ENCODE results near the gene EPB41L2.

EPB41L2 gene

GRCh38 chr6:131083687-131084086, 20.6 kb upstream of the EPB41L2 start:
- Histone ChIP-seq H2AFZ (ENCODE audit: low read length, unreplicated experiment) (no peak overlapping the region), H3K4me1 (ENCODE audit: control insufficient read depth, insufficient read depth, low read length, unreplicated experiment) (no peaks in the 10 kb centered on the region), H3K4me3 (ENCODE audit: low read depth, low read length) (no peak overlapping the region), H3K79me2 (ENCODE audit: control insufficient read depth, insufficient read depth, low read length, unreplicated experiment) (no peaks in the 10 kb centered on the region), H3K27me3 (ENCODE audit: insufficient read depth, low read length) (no peaks in the 10 kb centered on the region), H3K27ac (ENCODE audit: low read depth, low read length) (no peak overlapping the region), H3K36me3 (ENCODE audit: insufficient read depth, low read length) (no peaks in the 10 kb centered on the region)

- Histone ChIP-seq H3K36me3 (ENCODE audit: insufficient read depth, low read length) (no peaks in the 10 kb centered on the region), H3K4me1 (ENCODE audit: control insufficient read depth, insufficient read depth, low read length, unreplicated experiment) (no peaks in the 10 kb centered on the region), H3K79me2 (ENCODE audit: control insufficient read depth, insufficient read depth, low read length, unreplicated experiment) (no peaks in the 10 kb centered on the region), H2AFZ (ENCODE audit: low read length, unreplicated experiment) (no peak overlapping the region), H3K27me3 (ENCODE audit: insufficient read depth, low read length) (no peaks in the 10 kb centered on the region), H3K4me3 (ENCODE audit: low read depth, low read length) (no peak overlapping the region), H3K27ac (ENCODE audit: low read depth, low read length) (no peak overlapping the region)
Measured at GRCh38 chr6:131082335-131082734, 19.3 kb upstream of the EPB41L2 start.

- Histone ChIP-seq H2AFZ (ENCODE audit: low read length, unreplicated experiment) (no peak overlapping the region), H3K4me3 (ENCODE audit: low read depth, low read length) (no peak overlapping the region), H3K4me1 (ENCODE audit: control insufficient read depth, insufficient read depth, low read length, unreplicated experiment) (no peaks in the 10 kb centered on the region), H3K27me3 (ENCODE audit: insufficient read depth, low read length) (no peaks in the 10 kb centered on the region), H3K79me2 (ENCODE audit: control insufficient read depth, insufficient read depth, low read length, unreplicated experiment) (no peaks in the 10 kb centered on the region), H3K36me3 (ENCODE audit: insufficient read depth, low read length) (no peaks in the 10 kb centered on the region), H3K27ac (ENCODE audit: low read depth, low read length) (no peak overlapping the region)
Measured at GRCh38 chr6:131080084-131080483, 17.0 kb upstream of the EPB41L2 start.

- H3K4me3 ChIP-seq (ENCODE audit: low read depth, low read length) = no peak overlapping the region
Measured at GRCh38 chr6:131073577-131073976, 10.5 kb upstream of the EPB41L2 start.

GRCh38 chr6:131070061-131070460, 7.0 kb upstream of the EPB41L2 start:
- no peaks in the 10 kb centered on the region for H3K79me2 ChIP-seq (ENCODE audit: control insufficient read depth, insufficient read depth, low read length, unreplicated experiment)
- no peak overlapping the region for H3K4me3 ChIP-seq (ENCODE audit: low read depth, low read length)
- H3K36me3 ChIP-seq (ENCODE audit: insufficient read depth, low read length) = no peaks in the 10 kb centered on the region
- H3K27me3 ChIP-seq (ENCODE audit: insufficient read depth, low read length) = no peaks in the 10 kb centered on the region
- H3K4me1 ChIP-seq (ENCODE audit: control insufficient read depth, insufficient read depth, low read length, unreplicated experiment) = peaks cover 6% of the 10 kb centered on the region
- no peak overlapping the region for H2AFZ ChIP-seq (ENCODE audit: low read length, unreplicated experiment)
- no peak overlapping the region for H3K27ac ChIP-seq (ENCODE audit: low read depth, low read length)

More at GRCh38 chr6:131073577-131073976, 10.5 kb upstream of the EPB41L2 start:
- Histone ChIP-seq H3K27ac (ENCODE audit: low read depth, low read length) (no peak overlapping the region), H3K79me2 (ENCODE audit: control insufficient read depth, insufficient read depth, low read length, unreplicated experiment) (no peaks in the 10 kb centered on the region), H3K4me1 (ENCODE audit: control insufficient read depth, insufficient read depth, low read length, unreplicated experiment) (no peaks in the 10 kb centered on the region), H2AFZ (ENCODE audit: low read length, unreplicated experiment) (no peak overlapping the region), H3K27me3 (ENCODE audit: insufficient read depth, low read length) (no peaks in the 10 kb centered on the region), H3K36me3 (ENCODE audit: insufficient read depth, low read length) (no peaks in the 10 kb centered on the region)

- H3K27me3 ChIP-seq (ENCODE audit: insufficient read depth, low read length) = no peaks in the 10 kb centered on the region
- H2AFZ ChIP-seq (ENCODE audit: low read length, unreplicated experiment) = no peak overlapping the region
- no peaks in the 10 kb centered on the region for H3K36me3 ChIP-seq (ENCODE audit: insufficient read depth, low read length)
- H3K79me2 ChIP-seq (ENCODE audit: control insufficient read depth, insufficient read depth, low read length, unreplicated experiment) = no peaks in the 10 kb centered on the region
- peaks cover 12% of the 10 kb centered on the region for H3K4me1 ChIP-seq (ENCODE audit: control insufficient read depth, insufficient read depth, low read length, unreplicated experiment)
- no peak overlapping the region for H3K27ac ChIP-seq (ENCODE audit: low read depth, low read length)
- no peak overlapping the region for H3K4me3 ChIP-seq (ENCODE audit: low read depth, low read length)
Measured at GRCh38 chr6:131068165-131068564, 5.1 kb upstream of the EPB41L2 start.

GRCh38 chr6:131067521-131067920, 4.5 kb upstream of the EPB41L2 start:
- no peak overlapping the region for H3K27ac ChIP-seq (ENCODE audit: low read depth, low read length)

GRCh38 chr6:131065824-131066171, 2.8 kb upstream of the EPB41L2 start:
- Histone ChIP-seq H3K36me3 (ENCODE audit: insufficient read depth, low read length) (no peaks in the 10 kb centered on the region), H3K79me2 (ENCODE audit: control insufficient read depth, insufficient read depth, low read length, unreplicated experiment) (peaks cover 21% of the 10 kb centered on the region), H3K27me3 (ENCODE audit: insufficient read depth, low read length) (no peaks in the 10 kb centered on the region), H2AFZ (ENCODE audit: low read length, unreplicated experiment) (no peak overlapping the region), H3K4me3 (ENCODE audit: low read depth, low read length) (no peak overlapping the region), H3K4me1 (ENCODE audit: control insufficient read depth, insufficient read depth, low read length, unreplicated experiment) (peaks cover 18% of the 10 kb centered on the region), H3K27ac (ENCODE audit: low read depth, low read length) (no peak overlapping the region)

More at GRCh38 chr6:131067521-131067920, 4.5 kb upstream of the EPB41L2 start:
- Histone ChIP-seq H3K27me3 (ENCODE audit: insufficient read depth, low read length) (no peaks in the 10 kb centered on the region), H3K4me3 (ENCODE audit: low read depth, low read length) (no peak overlapping the region), H2AFZ (ENCODE audit: low read length, unreplicated experiment) (no peak overlapping the region), H3K4me1 (ENCODE audit: control insufficient read depth, insufficient read depth, low read length, unreplicated experiment) (peaks cover 12% of the 10 kb centered on the region), H3K36me3 (ENCODE audit: insufficient read depth, low read length) (no peaks in the 10 kb centered on the region), H3K79me2 (ENCODE audit: control insufficient read depth, insufficient read depth, low read length, unreplicated experiment) (peaks cover 4% of the 10 kb centered on the region)

- H3K27ac ChIP-seq (ENCODE audit: low read depth, low read length) = no peak overlapping the region
- no peaks in the 10 kb centered on the region for H3K27me3 ChIP-seq (ENCODE audit: insufficient read depth, low read length)
- no peaks in the 10 kb centered on the region for H3K36me3 ChIP-seq (ENCODE audit: insufficient read depth, low read length)
- H3K4me3 ChIP-seq (ENCODE audit: low read depth, low read length) = no peak overlapping the region
- peaks cover 23% of the 10 kb centered on the region for H3K4me1 ChIP-seq (ENCODE audit: control insufficient read depth, insufficient read depth, low read length, unreplicated experiment)
- H3K79me2 ChIP-seq (ENCODE audit: control insufficient read depth, insufficient read depth, low read length, unreplicated experiment) = peaks cover 26% of the 10 kb centered on the region
- no peak overlapping the region for H2AFZ ChIP-seq (ENCODE audit: low read length, unreplicated experiment)
Measured at GRCh38 chr6:131065112-131065823, 2.2 kb upstream of the EPB41L2 start.

GRCh38 chr6:131063764-131064272, 773 bp upstream of the EPB41L2 start:
- Histone ChIP-seq H3K36me3 (ENCODE audit: insufficient read depth, low read length) (no peaks in the 10 kb centered on the region), H3K79me2 (ENCODE audit: control insufficient read depth, insufficient read depth, low read length, unreplicated experiment) (peaks cover 39% of the 10 kb centered on the region), H3K4me3 (ENCODE audit: low read depth, low read length) (peak overlapping the region; percentile 92), H3K27ac (ENCODE audit: low read depth, low read length) (peak overlapping the region; percentile 79), H3K4me1 (ENCODE audit: control insufficient read depth, insufficient read depth, low read length, unreplicated experiment) (peaks cover 33% of the 10 kb centered on the region), H3K27me3 (ENCODE audit: insufficient read depth, low read length) (no peaks in the 10 kb centered on the region), H2AFZ (ENCODE audit: low read length, unreplicated experiment) (peak overlapping the region; percentile 88)

All from ACC112 (cell line).